MM.1S (cell line): ENCODE results near the gene WWTR1.

Experiments used
- DNase-seq: peaks from one replicate; pipeline ENCODE4 v3.0.0-alpha.2; 2015
- H2AFZ ChIP-seq: fragments of 300-600 bp; sonication (generic); 2 replicates; pipeline ENCODE4 v1.6.0; 2016; ENCODE audit warnings: antibody characterized with exemption, low read length
- H3F3A ChIP-seq: fragments of 300-600 bp; sonication (generic); 2 replicates; pipeline ENCODE4 v1.6.1; 2016; ENCODE audit warnings: mild to moderate bottlenecking, antibody characterized with exemption, low read length, moderate library complexity, mixed read lengths; ENCODE audit not compliant: insufficient read depth
- H3K27ac ChIP-seq: fragments of 300-600 bp; sonication (generic); 2 replicates; pipeline ENCODE4 v1.5.1; 2016; ENCODE audit warnings: mild to moderate bottlenecking, low read length
- H3K27me3 ChIP-seq: fragments of 300-600 bp; sonication (generic); replicated peaks from 2 replicates; pipeline ENCODE4 v1.6.0; 2016; ENCODE audit warnings: low read length; ENCODE audit not compliant: insufficient read depth
- H3K36me3 ChIP-seq: fragments of 300-600 bp; sonication (generic); replicated peaks from 2 replicates; pipeline ENCODE4 v1.6.1; 2016; ENCODE audit warnings: mild to moderate bottlenecking, low read length, mixed read lengths; ENCODE audit not compliant: insufficient read depth
- H3K4me1 ChIP-seq: fragments of 300-600 bp; sonication (generic); 2 replicates; pipeline ENCODE4 v1.6.1; 2016; ENCODE audit warnings: low read length, mixed read lengths
- H3K4me2 ChIP-seq: fragments of 300-600 bp; sonication (generic); 2 replicates; pipeline ENCODE4 v1.6.0; 2016; ENCODE audit warnings: low read depth, low read length
- H3K4me3 ChIP-seq: fragments of 300-600 bp; sonication (generic); 2 replicates; pipeline ENCODE4 v1.5.1; 2016; ENCODE audit warnings: low read length, mixed read lengths
- H3K79me2 ChIP-seq: fragments of 300-600 bp; sonication (generic); 2 replicates; pipeline ENCODE4 v1.6.1; 2016; ENCODE audit warnings: mixed run types, low read length, mixed read lengths
- H3K9ac ChIP-seq: fragments of 300-600 bp; sonication (generic); 2 replicates; pipeline ENCODE4 v1.6.1; 2016; ENCODE audit warnings: low read length, mixed read lengths
- H3K9me2 ChIP-seq: fragments of 300-600 bp; sonication (generic); replicated peaks from 2 replicates; pipeline ENCODE4 v1.6.1; 2016; ENCODE audit warnings: mild to moderate bottlenecking, low read length, mixed read lengths; ENCODE audit not compliant: insufficient read depth
- H3K9me3 ChIP-seq: fragments of 300-600 bp; sonication (generic); replicated peaks from 2 replicates; pipeline ENCODE4 v1.6.1; 2016; ENCODE audit warnings: mild to moderate bottlenecking, low read length, mixed read lengths; ENCODE audit not compliant: insufficient read depth
- H4K20me1 ChIP-seq: fragments of 300-600 bp; sonication (generic); 2 replicates; pipeline ENCODE4 v1.6.1; 2016; ENCODE audit warnings: mild to moderate bottlenecking, low read length, moderate library complexity, mixed read lengths; ENCODE audit not compliant: insufficient read depth
- CTCF ChIP-seq: fragments of 300-600 bp; sonication (generic); IDR thresholded peaks from 2 replicates; pipeline ENCODE4 v1.5.1; 2016; ENCODE audit warnings: antibody characterized with exemption, low read length, mixed read lengths
- EZH2 ChIP-seq: fragments of 300-600 bp; sonication (generic); optimal IDR thresholded peaks from 2 replicates; pipeline ENCODE3; 2017; ENCODE audit warnings: low read depth, mild to moderate bottlenecking, antibody characterized with exemption, low read length, mixed read lengths
- EZH2phosphoT487 ChIP-seq: fragments of 300-600 bp; sonication (generic); IDR thresholded peaks from 2 replicates; pipeline ENCODE4 v1.6.1; 2018; ENCODE audit warnings: antibody characterized with exemption, low read length

Gene WWTR1

GRCh38 chr3:149575213-149575960 is 82.4 kb downstream of the WWTR1 start:
- H2AFZ ChIP-seq: no peak overlapping the region
- TF ChIP-seq EZH2: no peak
- TF ChIP-seq CTCF: no peak
- no peak for TF ChIP-seq EZH2phosphoT487
- no peaks in the 10 kb centered on the region for H3K79me2 ChIP-seq
- no peak overlapping the region for H3K4me2 ChIP-seq
- peaks cover 31% of the 10 kb centered on the region for H3K4me1 ChIP-seq
- H3F3A ChIP-seq: peaks cover 9% of the 10 kb centered on the region
- no peaks in the 10 kb centered on the region for H4K20me1 ChIP-seq
- no peaks in the 10 kb centered on the region for H3K36me3 ChIP-seq
- no peak overlapping the region for H3K4me3 ChIP-seq
- no peak for DNase-seq
- H3K9me2 ChIP-seq: no peaks in the 10 kb centered on the region
- H3K27me3 ChIP-seq: no peaks in the 10 kb centered on the region
- no peaks in the 10 kb centered on the region for H3K9me3 ChIP-seq
- no peak overlapping the region for H3K27ac ChIP-seq
- no peak overlapping the region for H3K9ac ChIP-seq

GRCh38 chr3:149572796-149573414 is 84.9 kb downstream of the WWTR1 start:
- Histone ChIP-seq H3K9ac (no peak overlapping the region), H3K4me3 (no peak overlapping the region), H4K20me1 (no peaks in the 10 kb centered on the region), H3K9me3 (no peaks in the 10 kb centered on the region), H3F3A (peaks cover 9% of the 10 kb centered on the region), H3K27me3 (no peaks in the 10 kb centered on the region), H3K9me2 (no peaks in the 10 kb centered on the region), H3K27ac (no peak overlapping the region), H3K4me2 (no peak overlapping the region), H3K4me1 (peaks cover 25% of the 10 kb centered on the region), H2AFZ (no peak overlapping the region), H3K79me2 (no peaks in the 10 kb centered on the region), H3K36me3 (no peaks in the 10 kb centered on the region)
- no peak for TF ChIP-seq CTCF
- no peak for TF ChIP-seq EZH2
- no peak for TF ChIP-seq EZH2phosphoT487
- no peak for DNase-seq

GRCh38 chr3:149571381-149571780 is 86.4 kb downstream of the WWTR1 start:
- Histone ChIP-seq H3K27ac (no peak overlapping the region), H3K4me1 (peaks cover 14% of the 10 kb centered on the region), H3K36me3 (no peaks in the 10 kb centered on the region), H3K9me2 (no peaks in the 10 kb centered on the region), H3K9ac (no peak overlapping the region), H3K27me3 (no peaks in the 10 kb centered on the region), H3F3A (peaks cover 6% of the 10 kb centered on the region), H3K79me2 (no peaks in the 10 kb centered on the region), H4K20me1 (no peaks in the 10 kb centered on the region), H2AFZ (no peak overlapping the region), H3K4me3 (no peak overlapping the region), H3K4me2 (no peak overlapping the region), H3K9me3 (no peaks in the 10 kb centered on the region)
- no peak for DNase-seq
- TF ChIP-seq CTCF (no peak), EZH2phosphoT487 (no peak), EZH2 (no peak)
